ENCODE data around the gene PTGES3.

PTGES3 gene

GRCh38 chr12:56630180-56630632 lies 57.9 kb downstream of the PTGES3 start, which contains the start of gene BAZ2A:
Gene BAZ2A (minus strand): TSS chr12:56630326. CDS start chr12:56617530, 12,796 bp downstream.
- peak; percentile 56 to 81 (median 74) for DNase-seq (ENCODE audit: low read depth in 4 of 4, low spot score in 1 of 4)

GRCh38 chr12:56629459-56630179 lies 58.5 kb downstream of the PTGES3 start:
- peak in 1 of 4 experiments; percentile 48 for DNase-seq (ENCODE audit: low read depth in 4 of 4, low spot score in 1 of 4)

GRCh38 chr12:56628671-56629458 lies 59.2 kb downstream of the PTGES3 start:
- peak in 1 of 4 experiments; percentile 55 for DNase-seq (ENCODE audit: low read depth in 4 of 4, low spot score in 1 of 4)

- DNase-seq (ENCODE audit: low read depth in 4 of 4, low spot score in 1 of 4) = no peak
Measured at GRCh38 chr12:56626701-56627100, 61.4 kb downstream of the PTGES3 start.

- no peak for DNase-seq (ENCODE audit: low read depth in 4 of 4, low spot score in 1 of 4)
Measured at GRCh38 chr12:56622535-56622934, 65.5 kb downstream of the PTGES3 start.

GRCh38 chr12:56616925-56617324 lies 71.2 kb downstream of the PTGES3 start:
- DNase-seq (ENCODE audit: low read depth in 4 of 4, low spot score in 1 of 4) = no peak

- no peak for DNase-seq (ENCODE audit: low read depth in 4 of 4, low spot score in 1 of 4)
Measured at GRCh38 chr12:56616244-56616643, 71.8 kb downstream of the PTGES3 start.

- DNase-seq (ENCODE audit: low read depth in 4 of 4, low spot score in 1 of 4) = no peak
Measured at GRCh38 chr12:56614627-56615026, 73.5 kb downstream of the PTGES3 start.
